Esophagus squamous epithelium (tissue), 5 donors: ENCODE measurements around the gene PLA2R1. TPM values are rescaled to one million over a fixed set of nuclear protein-coding genes. Genes with fewer than 3 reads are reported as not detected.

Experiments
- DNase-seq: peaks from one replicate; lab custom pipeline; 2025; lab: John Stamatoyannopoulos, UW
- H3K27ac ChIP-seq, 4 donors: fragments of 200-600 bp; sonication (generic); one replicate each; pipeline ENCODE4 v1.5.1; 2016 to 2019; ENCODE audit warnings: mild to moderate bottlenecking in 1 of 4
- H3K27me3 ChIP-seq, 4 donors: fragments of 200-600 bp; sonication (generic); 1 replicate in 3 of 4; 2 replicates in 1 of 4; pipeline versions ENCODE4 v1.5.1 to v1.6.0; 2017 to 2021; ENCODE audit warnings: antibody characterized with exemption in 1 of 4
- H3K36me3 ChIP-seq, 3 donors: fragments of 200-600 bp; sonication (generic); one replicate each; pipeline ENCODE4 v1.5.1; 2016 to 2019
- H3K4me1 ChIP-seq, 3 donors: fragments of 200-600 bp; sonication (generic); one replicate each; pipeline ENCODE4 v1.5.1; 2017 to 2019
- H3K4me3 ChIP-seq, 4 donors: fragments of 200-600 bp; sonication (generic); 1 replicate in 3 of 4; 2 replicates in 1 of 4; pipeline ENCODE4 v1.5.1; 2016 to 2019; ENCODE audit warnings: mild to moderate bottlenecking in 2 of 4, moderate library complexity in 1 of 4
- H3K9me3 ChIP-seq, 3 donors: fragments of 200-600 bp; sonication (generic); one replicate each; pipeline ENCODE4 v1.5.1; 2016 to 2019
- POLR2A ChIP-seq, 4 donors: fragments of 450-650 bp; IDR thresholded peaks; one replicate each; pipeline ENCODE4 v1.6.1; 2017; ENCODE audit warnings: antibody characterized with exemption in 4 of 4, mild to moderate bottlenecking in 4 of 4, moderate library complexity in 3 of 4
- WGBS, 2 donors: methylation state at CpG; one replicate each; pipeline ENCODE4 v1.1.5; 2018; 5-methylcytosine and 5-hydroxymethylcytosine counted together
- intact Hi-C: fragments of 100-400 bp; cut with DNase I; formaldehyde crosslinking; loops from one replicate; pipeline ENCODE4 v1.15.0; 2022
- total RNA-seq, 4 donors: library from RNA; depleted of rRNA; stranded (reverse); fragments of >200 nt; gene quantifications; one replicate each; pipeline ENCODE4 v1.1.0, GENCODE V29; 2016
- TF ChIP-seq, protein P1 (sequence below), 6 experiments: fragments of 450-650 bp in 4 of 6; fragments of 200-600 bp in 2 of 6; sonication (generic) in 2 of 6; IDR thresholded peaks; one replicate each; pipeline ENCODE4 v1.5.1; 2016 to 2019; ENCODE audit warnings: antibody characterized with exemption in 6 of 6, mild to moderate bottlenecking in 4 of 6, moderate library complexity in 4 of 6
- donor health status: DM: yes; HTN: yes; CAD: no.

The PLA2R1 gene
- total RNA-seq, 4 donors from 2014 or later = 9.2 to 18.9 (median 12.3) TPM

DNA sequence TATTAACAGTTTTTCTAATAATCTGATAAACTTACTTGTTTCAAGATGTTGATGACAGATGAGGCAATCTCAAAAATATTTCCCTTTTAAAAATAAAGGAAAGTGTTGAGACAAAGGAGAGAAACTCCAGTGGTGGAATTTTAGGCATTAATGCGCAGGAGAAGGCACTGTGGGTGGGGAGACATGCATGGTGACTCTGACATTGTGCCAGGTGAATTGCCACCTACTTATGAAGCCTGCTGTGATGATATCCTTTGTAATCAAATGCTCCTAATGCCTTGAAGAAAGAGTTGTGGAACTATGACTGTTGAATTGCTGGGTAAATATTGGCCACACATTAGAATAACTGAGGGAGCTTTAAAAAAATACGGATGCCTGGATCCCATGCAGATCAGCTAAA is 101.4 kb downstream of the PLA2R1 start:
- intact Hi-C loops = no loop called here
- 34 to 49% methylated on average over 2 of the region's 2 CpGs for WGBS, 2 donors
- Histone ChIP-seq H3K27me3 (no peaks in the 10 kb centered on the region), H3K4me3 (no peak overlapping the region), H3K4me1 (peaks cover 0 to 24% (median 17%) of the 10 kb centered on the region in 3 donors), H3K36me3 (peaks cover 0 to 33% (median 0%) of the 10 kb centered on the region in 3 donors), H3K27ac (peak overlapping the region in 3 of 4 donors; percentile 10 to 58 (median 40)), H3K9me3 (no peaks in the 10 kb centered on the region)
- no peak for TF ChIP-seq POLR2A (IDR thresholded peaks at IDR 0.05)
- TF ChIP-seq, protein P1, sequence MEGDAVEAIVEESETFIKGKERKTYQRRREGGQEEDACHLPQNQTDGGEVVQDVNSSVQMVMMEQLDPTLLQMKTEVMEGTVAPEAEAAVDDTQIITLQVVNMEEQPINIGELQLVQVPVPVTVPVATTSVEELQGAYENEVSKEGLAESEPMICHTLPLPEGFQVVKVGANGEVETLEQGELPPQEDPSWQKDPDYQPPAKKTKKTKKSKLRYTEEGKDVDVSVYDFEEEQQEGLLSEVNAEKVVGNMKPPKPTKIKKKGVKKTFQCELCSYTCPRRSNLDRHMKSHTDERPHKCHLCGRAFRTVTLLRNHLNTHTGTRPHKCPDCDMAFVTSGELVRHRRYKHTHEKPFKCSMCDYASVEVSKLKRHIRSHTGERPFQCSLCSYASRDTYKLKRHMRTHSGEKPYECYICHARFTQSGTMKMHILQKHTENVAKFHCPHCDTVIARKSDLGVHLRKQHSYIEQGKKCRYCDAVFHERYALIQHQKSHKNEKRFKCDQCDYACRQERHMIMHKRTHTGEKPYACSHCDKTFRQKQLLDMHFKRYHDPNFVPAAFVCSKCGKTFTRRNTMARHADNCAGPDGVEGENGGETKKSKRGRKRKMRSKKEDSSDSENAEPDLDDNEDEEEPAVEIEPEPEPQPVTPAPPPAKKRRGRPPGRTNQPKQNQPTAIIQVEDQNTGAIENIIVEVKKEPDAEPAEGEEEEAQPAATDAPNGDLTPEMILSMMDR (IDR thresholded peaks at IDR 0.05) = no peak
- no peak for DNase-seq

DNA sequence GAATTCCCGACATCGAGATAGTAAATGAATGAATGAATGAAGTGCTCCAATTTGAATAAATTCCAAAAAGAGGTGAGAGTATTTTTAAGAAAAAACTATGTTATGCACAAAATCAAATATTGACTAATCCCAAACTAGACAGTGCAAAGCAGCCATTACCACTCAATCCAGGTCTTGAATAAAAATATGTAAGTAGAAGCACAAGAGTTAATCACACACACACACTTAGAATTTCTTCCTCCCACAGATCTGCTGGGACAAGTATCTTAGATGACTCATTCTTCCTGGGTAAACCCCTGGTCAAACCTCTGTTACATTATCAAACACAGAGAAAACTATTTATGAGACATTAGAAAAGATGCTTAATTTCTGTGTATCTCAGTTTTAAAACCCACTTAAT is 102.0 kb downstream of the PLA2R1 start:
- Histone ChIP-seq H3K36me3 (peaks cover 0 to 28% (median 0%) of the 10 kb centered on the region in 3 donors), H3K27ac (peak overlapping the region in 3 of 4 donors; percentile 24 to 58 (median 40)), H3K4me3 (no peak overlapping the region), H3K4me1 (peaks cover 0 to 24% (median 17%) of the 10 kb centered on the region in 3 donors), H3K9me3 (no peaks in the 10 kb centered on the region), H3K27me3 (no peaks in the 10 kb centered on the region)
- DNase-seq = no peak
- 35 to 42% methylated on average over 2 of the region's 2 CpGs for WGBS, 2 donors
- no peak for TF ChIP-seq POLR2A (IDR thresholded peaks at IDR 0.05)
- TF ChIP-seq, protein P1 (IDR thresholded peaks at IDR 0.05) = no peak
- intact Hi-C loops = no loop called here

DNA sequence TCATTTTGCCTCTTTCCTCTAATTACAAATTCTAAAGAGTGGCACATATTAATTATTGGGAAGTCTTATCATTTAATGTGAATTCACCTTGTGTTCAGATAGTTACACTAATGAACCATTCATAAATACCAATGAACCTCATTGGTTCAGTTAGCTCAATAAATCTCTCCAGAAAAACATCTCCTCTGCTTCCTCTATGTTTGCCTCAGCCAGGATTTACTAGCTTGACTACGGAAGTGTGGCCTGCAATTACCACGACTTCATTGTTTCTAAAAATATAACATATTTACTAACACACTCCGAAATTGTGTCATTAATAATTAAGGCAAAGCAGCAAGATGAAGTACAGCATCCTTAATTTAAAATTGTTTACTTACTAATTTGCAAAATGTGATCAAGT is 103.3 kb downstream of the PLA2R1 start:
- Histone ChIP-seq H3K27ac (no peak overlapping the region), H3K36me3 (peaks cover 0 to 35% (median 0%) of the 10 kb centered on the region in 3 donors), H3K9me3 (no peaks in the 10 kb centered on the region), H3K27me3 (no peaks in the 10 kb centered on the region), H3K4me1 (peaks cover 0 to 24% (median 17%) of the 10 kb centered on the region in 3 donors), H3K4me3 (no peak overlapping the region)
- 32 to 68% methylated on average over 3 of the region's 3 CpGs for WGBS, 2 donors
- TF ChIP-seq, protein P1 (IDR thresholded peaks at IDR 0.05) = no peak
- no peak for TF ChIP-seq POLR2A (IDR thresholded peaks at IDR 0.05)
- no peak for DNase-seq
- intact Hi-C loops = no loop called here

DNA sequence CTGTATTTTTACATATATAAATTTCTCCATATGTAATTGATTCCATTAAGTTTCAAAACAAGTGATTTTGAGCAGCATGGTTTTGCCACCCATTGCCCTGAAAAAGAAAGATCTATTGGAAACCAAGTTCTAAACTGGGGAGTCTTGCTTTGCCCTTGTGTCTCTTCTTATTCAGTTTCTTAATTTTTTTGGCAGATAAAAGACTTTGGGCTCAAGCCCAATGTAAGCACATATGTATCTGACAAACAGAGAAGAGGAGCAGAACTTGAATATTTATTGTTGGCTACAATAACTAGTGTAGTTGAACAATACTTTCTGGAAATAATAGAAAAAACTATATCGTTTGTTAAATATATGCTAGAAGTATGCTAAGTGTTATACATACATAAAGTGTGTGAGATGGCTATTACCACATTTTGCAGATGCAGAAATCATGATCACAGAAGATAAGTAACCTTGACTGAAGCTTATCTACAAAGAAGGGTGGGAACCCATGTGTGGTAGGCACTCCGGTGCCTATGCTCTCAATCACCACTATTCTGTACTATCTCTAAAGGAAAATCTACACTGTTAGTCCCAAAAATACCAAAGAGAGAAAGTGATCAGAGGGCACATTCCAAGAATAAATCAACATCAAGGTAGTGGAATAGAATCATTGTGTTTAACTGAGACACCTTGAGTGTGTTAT is 109.1 kb downstream of the PLA2R1 start:
- intact Hi-C loops = no loop called here
- TF ChIP-seq, protein P1 (IDR thresholded peaks at IDR 0.05) = no peak
- TF ChIP-seq POLR2A (IDR thresholded peaks at IDR 0.05) = no peak
- Histone ChIP-seq H3K4me1 (no peaks in the 10 kb centered on the region), H3K27me3 (no peaks in the 10 kb centered on the region), H3K4me3 (no peak overlapping the region), H3K27ac (no peak overlapping the region), H3K36me3 (peaks cover 0 to 70% (median 0%) of the 10 kb centered on the region in 3 donors), H3K9me3 (no peaks in the 10 kb centered on the region)
- 54 to 73% methylated on average over 2 of the region's 2 CpGs for WGBS, 2 donors
- DNase-seq = no peak

DNA sequence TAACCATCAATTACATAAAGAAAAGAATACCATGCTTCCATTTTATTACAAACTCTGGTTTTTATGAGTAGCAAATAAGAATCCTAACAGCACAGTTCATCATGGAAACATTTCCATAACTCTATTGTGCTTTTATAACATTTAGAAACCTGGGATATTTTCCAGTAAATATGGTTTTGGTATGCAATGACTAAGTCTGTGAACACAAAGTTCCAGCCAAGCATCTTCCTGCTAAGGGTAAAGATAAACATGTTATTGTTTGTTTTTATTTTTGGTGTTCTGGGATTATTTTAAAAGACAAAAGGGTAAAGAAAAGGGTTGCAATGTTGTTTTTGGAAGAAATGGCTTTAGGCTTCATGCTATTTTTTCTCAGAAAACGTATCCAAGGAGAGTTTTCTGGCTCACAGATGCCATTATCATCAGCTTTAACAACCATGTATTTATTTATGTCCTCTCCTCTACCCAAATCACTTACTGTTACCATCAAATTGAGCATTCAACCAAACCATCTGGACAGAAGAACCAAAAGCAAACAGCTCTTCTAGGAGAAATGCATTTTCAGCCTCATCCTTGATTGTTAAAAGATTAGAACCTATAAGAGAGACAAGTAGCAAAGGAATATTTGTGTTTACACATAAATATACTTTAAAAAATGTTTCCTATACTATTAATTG is 116.0 kb downstream of the PLA2R1 start:
- Histone ChIP-seq H3K27ac (peak overlapping the region in 1 of 4 donors; percentile 1), H3K9me3 (no peaks in the 10 kb centered on the region), H3K4me1 (no peaks in the 10 kb centered on the region), H3K4me3 (no peak overlapping the region), H3K36me3 (peaks cover 0 to 22% (median 0%) of the 10 kb centered on the region in 3 donors), H3K27me3 (no peaks in the 10 kb centered on the region)
- TF ChIP-seq, protein P1 (IDR thresholded peaks at IDR 0.05) = no peak
- TF ChIP-seq POLR2A (IDR thresholded peaks at IDR 0.05) = no peak
- intact Hi-C loops = no loop called here
- 36 to 47% methylated on average over 1 of the region's 1 CpG for WGBS, 2 donors
- no peak for DNase-seq
